ENCODE data around the gene PELO.

GRCh38 chr5:52746539-52746938 lies 41.2 kb upstream of the PELO start:
- TF ChIP-seq CTCF (IDR thresholded peaks at IDR 0.05) (no peak), POLR2AphosphoS5 (IDR thresholded peaks at IDR 0.05; ENCODE audit: low read depth, low read length) (no peak)
- TF ChIP-seq, protein P1, sequence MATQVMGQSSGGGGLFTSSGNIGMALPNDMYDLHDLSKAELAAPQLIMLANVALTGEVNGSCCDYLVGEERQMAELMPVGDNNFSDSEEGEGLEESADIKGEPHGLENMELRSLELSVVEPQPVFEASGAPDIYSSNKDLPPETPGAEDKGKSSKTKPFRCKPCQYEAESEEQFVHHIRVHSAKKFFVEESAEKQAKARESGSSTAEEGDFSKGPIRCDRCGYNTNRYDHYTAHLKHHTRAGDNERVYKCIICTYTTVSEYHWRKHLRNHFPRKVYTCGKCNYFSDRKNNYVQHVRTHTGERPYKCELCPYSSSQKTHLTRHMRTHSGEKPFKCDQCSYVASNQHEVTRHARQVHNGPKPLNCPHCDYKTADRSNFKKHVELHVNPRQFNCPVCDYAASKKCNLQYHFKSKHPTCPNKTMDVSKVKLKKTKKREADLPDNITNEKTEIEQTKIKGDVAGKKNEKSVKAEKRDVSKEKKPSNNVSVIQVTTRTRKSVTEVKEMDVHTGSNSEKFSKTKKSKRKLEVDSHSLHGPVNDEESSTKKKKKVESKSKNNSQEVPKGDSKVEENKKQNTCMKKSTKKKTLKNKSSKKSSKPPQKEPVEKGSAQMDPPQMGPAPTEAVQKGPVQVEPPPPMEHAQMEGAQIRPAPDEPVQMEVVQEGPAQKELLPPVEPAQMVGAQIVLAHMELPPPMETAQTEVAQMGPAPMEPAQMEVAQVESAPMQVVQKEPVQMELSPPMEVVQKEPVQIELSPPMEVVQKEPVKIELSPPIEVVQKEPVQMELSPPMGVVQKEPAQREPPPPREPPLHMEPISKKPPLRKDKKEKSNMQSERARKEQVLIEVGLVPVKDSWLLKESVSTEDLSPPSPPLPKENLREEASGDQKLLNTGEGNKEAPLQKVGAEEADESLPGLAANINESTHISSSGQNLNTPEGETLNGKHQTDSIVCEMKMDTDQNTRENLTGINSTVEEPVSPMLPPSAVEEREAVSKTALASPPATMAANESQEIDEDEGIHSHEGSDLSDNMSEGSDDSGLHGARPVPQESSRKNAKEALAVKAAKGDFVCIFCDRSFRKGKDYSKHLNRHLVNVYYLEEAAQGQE (IDR thresholded peaks at IDR 0.05; ENCODE audit: insufficient read depth in 1 of 2, low read depth in 2 of 2, low read length in 1 of 2): no peak
